T-helper 1 cell treated with Interleukin-12 subunit alpha and Interleukin-12 subunit beta and Interleukin-4 antibody, amounts not matched to agents 30 ng/mL and 1 ng/mL, for 36 hours (primary cell): ENCODE data around the gene BRD3OS. TPM values are rescaled to one million over a fixed set of nuclear protein-coding genes. Genes with fewer than 3 reads are reported as not detected.

Source experiments
- intact Hi-C: fragments of 100-400 bp; cut with micrococcal nuclease; formaldehyde crosslinking; loops from one replicate; pipeline ENCODE4 v1.15.1; 2024
- total RNA-seq: library from RNA; stranded (reverse); gene quantifications from 2 replicates; pipeline ENCODE4 v1.2.3, GENCODE V29; 2022

The BRD3OS gene, protein sequence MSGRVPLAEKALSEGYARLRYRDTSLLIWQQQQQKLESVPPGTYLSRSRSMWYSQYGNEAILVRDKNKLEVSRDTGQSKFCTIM
- 12.4 and 14.4 TPM in 2 replicates for total RNA-seq

DNA sequence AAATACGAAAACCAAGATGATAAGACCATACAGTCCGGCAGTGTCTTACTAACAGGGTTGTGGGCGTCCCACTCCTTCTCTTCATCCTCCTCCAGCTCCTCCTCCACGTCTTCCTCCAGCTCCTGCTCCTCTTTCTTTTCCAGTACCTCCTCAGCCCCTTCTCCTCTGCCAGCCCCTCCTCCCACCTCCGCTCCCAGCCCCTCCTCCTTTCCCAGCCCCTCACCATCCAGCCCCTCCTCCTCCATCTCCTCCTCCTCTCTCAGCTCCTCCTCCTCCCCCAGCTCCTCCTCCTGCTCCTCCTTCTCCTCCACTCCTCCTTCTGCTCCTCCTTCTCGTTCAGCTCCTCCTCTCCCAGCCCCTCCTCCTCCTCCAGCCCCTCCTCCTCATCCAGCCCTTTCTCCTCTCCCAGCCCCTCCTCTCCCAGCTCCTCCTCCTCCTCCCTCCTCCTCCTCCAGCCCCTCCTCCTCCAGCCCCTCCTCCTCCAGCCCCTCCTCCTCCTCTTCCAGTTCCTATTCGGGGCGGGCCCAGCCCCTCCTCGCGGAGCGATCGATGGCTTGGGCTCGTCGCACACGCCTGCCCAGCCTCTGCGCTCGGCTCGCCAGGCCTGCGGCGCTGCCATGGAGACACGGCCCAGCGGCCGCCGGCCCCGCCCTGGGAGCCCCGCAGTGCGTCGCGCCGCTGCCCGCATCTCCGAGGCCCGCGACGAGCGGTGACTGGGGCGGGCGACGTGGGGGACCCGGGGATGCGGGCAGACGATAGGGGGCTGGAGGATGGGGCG lies at the start of gene BRD3OS:
Gene BRD3OS, plus strand, starts transcription at position 654 of the 778 bp plus-strand sequence. CDS start 1,267 bp downstream, outside the sequence.
- intact Hi-C loops: loop anchor here (1.0 to 2.0 kb wide), 8 partner anchors 31 to 1080 kb away; partner anchors contain the start of genes BRD3, CACFD1, GTF3C5 and RNU6ATAC

DNA sequence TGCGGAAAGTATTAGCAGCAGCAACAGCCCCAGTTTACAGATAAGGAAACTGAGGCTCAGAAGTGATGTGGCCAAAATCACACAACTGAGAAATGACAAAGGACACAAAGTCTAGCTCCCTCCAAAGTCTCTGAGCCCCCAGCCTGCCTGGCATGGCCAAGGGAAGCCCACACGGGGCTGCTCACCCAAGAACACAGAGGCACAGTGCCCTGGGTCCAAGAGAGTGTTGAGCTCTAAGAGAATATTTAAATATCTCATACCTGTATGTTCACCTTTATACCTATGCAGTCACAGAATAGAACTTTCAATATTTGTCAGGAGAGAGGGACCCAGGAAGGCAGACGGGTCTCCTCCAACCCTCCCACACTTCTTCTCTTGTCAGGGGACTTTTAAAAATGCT lies 49.8 kb upstream of the BRD3OS start:
- intact Hi-C loops: no loop called here

DNA sequence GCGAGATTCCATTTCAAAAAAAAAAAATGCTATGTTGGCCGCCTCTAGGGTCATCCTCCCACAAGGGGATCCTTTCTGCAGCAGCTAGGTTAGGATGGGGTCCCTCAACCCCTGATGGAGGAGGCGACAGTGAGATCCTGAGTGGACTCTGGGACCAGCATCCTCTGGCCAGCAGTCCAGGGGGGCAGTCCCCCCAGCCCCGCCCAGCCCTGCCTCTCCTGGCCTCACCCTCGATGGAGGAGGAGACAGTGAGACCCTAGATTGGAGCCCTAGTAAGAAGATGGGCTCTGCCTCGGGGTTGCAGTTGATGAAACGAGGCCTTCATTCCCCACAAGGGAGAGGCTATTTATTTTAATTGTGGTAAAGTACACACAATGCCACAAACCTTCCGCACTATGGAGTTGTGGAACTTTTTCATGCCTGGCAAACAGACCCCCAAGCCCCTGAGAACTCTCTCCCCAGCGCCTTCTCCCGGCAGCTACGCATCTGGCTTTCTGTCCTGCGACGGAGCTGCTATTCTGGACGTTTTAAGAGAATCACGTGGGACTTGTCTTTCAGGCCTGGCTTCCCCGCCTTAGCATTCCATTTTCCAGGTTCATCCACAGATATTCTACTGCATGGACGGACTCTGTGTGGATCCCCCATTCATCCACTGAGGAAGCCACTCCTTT lies 49.0 kb upstream of the BRD3OS start:
- intact Hi-C loops: no loop called here

DNA sequence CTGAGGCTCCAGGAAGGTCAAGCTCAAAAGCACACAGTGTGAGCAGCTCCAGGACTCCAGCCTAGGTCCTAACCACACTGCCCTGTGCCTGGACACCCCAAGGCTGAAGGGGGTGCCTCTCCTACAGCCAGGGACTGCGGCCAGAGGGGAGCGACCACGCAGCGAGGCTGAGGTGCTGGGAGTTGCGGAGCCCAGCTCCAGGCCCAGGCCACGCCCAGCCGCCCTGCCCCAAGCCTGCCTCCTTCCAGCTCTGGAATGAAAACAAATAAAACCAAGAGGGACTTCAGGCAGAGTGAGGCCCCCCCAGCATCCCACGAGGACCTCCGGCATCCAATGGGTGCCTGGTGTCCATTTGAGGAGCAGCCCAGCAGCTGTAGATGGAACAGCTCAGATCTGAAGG lies 48.4 kb upstream of the BRD3OS start:
- intact Hi-C loops: no loop called here

DNA sequence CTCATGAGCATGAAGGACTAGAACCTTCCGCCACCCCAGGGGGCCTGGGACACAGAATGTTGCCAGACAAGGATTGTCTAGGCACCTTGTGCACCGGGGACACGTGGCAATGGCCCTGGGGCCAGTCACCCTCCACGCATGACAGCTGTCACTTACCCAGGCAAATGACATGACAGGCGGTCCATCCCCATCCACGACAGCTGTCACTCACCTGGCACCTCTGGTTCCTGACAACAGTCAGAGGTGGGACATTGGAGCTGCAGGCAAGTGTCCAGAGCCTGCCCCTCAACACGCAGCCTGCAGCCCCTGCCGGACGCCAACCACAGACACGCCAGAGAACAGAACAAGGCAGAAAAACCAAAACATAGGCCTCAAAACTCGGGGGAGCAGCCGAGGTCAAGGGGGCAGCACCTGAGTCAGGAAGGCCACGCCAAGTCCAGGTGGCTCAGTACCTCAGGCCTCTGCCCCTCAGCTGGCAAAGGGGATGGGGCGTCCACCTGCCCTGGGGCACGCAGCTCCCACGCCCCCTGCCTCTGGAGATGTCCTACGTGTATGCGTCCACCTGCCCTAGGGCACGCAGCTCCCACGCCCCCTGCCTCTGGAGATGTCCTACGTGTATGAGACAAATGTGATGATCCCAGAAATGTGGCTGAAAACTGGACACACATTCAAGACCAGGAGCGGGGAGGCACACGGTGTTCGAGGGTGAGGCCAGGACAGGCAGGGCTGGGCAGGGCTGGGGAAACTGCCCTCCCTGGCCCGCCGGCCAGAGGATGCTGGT lies 47.7 kb upstream of the BRD3OS start:
- intact Hi-C loops: no loop called here

DNA sequence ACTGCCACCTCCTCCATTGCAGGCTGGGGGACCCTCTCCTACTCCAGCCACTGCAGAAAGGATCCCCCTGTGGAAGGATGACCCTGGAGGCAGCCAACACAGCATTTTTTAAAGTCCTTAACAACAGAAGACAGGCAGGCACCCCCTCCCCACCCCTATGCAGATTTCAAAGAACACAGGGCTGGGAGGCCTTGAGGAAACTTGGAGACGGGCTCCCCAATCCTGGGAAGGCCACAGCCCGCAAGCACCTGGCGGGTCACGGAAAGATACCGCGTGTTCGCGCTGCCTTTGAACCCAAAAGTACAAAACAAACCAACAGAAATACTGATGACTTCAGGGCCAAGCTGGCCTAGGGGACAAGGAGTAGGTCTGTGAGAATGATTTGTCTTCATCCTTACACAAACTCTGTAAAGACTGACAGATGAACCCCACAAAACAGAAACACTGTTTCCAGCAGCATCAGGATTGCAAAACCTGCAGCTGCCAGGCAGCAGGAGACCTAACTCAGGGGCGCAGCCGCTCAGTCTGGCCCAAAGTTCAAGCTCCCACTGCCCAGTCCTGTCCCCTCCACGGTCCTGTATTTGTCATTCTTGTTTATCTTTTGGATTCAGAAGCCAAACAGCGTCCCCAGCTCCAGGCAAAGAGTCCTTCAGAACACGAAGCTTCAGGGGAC lies 46.9 kb upstream of the BRD3OS start:
- intact Hi-C loops: no loop called here

DNA sequence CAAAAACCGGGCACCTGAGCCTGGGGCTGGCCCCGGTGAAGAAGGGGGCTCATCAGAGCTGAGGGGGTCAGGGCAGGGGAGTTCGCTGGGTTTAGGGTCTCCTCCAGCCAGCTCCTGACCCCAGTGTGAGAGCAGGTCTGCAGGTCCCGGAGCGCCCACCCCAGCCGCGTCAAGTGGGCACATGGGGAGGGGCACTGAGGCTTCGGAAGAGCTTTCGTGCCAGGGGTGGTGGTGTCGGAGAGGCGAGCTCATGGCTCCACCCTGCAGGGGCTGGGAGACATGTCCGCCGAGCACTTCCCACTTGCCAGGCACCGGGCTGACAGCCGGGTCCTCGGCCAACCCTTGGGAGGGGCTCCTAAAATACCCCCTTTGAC lies 46.4 kb upstream of the BRD3OS start:
- intact Hi-C loops: no loop called here

DNA sequence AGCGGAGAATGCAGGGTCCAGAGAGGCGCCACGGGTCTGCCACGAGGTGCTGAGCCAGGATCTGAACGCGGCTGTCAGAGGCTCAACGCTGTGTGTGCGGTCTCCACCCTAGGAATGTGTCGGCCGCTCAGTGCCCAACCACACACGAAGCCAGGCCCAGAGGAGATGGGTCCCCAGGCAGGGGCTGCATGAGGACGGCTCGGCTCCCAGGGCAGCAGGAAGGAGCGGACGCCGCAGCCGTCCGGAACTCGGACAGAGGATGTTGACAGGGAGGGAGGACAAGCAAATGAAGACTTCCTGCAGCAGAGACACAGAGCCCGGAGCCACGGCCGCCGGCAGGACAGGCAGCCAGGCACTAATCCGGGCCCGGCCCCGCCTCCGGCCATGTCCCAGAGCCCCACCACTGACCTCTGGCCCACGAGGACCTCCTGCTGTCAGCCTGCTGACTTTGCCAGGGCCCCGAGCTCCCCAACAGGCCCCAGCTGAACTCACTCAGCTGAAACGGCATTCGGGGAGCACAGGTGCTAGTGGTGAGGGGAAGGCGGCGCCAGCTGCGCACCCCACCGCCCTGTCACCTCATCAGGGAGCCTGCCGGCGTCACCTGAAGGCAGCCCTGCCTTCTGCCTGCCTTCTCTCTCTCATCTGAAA lies 45.9 kb upstream of the BRD3OS start:
- intact Hi-C loops: no loop called here

DNA sequence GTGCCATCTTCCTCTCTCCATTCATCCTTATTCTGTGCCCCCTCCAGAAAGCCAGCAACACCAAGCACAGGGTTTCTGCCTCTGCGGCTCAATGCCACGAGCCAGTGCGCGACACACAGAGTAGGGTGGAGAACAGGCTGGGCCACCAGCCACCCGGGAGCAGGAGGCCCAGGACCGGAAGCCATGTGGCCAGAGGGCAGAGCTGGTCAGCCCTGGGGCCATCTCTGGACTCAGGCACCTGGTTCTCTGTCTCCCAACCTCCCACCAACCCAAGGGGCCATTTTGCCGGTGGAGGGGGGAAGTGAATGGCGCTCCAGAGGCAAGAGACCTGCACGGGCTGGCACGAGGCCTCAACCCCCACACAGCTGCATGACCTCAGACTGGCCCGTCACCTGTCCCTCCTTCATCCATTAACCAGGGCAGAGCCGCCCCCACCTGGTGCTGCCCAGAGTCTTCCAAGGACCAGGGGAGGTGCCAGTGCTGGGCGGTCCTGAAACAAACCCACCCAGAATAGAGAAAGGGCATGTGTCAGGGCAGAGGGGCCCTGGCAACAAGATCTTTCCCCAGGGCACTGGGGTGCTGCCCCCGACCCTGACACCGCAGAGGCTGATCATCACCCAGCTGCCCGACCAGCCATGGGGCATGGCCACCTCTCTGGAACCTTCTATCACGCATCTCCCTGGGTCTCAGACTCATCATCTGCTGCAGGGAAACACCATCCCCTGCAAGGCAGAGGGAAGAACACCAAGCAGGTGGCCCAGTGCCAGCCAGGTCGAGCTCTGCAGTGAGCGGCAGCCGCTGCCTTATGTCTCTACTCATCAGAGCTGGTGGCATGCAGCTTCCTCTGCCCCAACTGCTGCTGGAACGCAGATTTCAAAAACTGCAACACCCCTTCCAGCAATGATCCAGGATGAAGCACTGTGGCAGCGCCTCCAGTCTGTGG lies 45.1 kb upstream of the BRD3OS start:
- intact Hi-C loops: no loop called here

DNA sequence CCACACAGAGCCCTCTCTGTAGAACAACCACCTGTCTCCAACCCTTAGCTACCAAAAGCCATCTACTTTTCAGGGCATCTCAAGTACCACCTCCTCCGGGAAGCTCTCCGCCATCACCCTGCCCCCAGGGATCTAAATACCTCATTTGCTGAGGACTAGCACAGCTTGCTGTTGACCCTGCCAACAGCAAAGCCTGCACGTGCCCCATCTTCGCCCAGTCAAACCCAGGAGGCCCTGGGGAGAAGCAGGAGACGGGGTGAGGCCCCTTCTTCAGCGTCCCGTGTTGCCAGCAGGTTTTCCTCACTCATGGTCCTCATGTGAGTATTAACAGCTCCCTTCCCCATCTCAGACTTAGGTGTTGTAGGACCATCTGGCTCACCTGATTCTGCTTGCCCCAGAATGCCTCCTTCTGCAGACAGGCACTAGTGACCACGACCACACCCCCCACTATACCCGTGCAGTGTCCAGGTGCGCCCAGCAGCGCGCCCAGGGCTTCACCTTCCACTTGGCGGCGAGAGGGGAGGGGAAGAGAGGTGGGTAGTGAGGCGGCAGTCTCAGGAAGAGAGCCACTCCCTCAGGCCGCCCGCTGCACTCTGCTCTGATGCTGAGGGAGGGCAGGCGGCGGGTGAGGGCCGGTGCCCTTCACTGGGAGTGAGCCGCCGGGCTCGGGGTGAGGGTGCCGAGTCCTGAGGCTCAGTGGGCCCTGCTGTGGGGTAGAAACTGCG lies 44.3 kb upstream of the BRD3OS start:
- intact Hi-C loops: no loop called here

DNA sequence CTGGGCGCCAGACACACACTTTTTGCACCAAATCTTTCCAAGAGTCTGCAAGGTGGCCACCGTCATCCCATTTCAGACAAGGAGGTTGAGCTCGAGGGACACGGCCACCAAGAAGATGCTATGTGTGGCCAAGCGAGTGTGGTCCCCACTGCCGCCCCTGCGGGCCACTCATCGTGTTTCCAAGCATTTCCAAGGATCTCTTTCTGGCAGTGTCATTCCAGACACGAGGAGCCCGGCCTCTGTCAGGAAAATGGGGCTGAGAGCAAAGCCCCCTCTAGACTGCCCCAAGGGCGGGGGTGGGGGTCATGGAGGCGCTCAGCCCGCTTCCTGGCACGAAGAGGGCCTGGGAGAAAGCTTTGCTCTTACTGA lies 43.7 kb upstream of the BRD3OS start:
- intact Hi-C loops: no loop called here

DNA sequence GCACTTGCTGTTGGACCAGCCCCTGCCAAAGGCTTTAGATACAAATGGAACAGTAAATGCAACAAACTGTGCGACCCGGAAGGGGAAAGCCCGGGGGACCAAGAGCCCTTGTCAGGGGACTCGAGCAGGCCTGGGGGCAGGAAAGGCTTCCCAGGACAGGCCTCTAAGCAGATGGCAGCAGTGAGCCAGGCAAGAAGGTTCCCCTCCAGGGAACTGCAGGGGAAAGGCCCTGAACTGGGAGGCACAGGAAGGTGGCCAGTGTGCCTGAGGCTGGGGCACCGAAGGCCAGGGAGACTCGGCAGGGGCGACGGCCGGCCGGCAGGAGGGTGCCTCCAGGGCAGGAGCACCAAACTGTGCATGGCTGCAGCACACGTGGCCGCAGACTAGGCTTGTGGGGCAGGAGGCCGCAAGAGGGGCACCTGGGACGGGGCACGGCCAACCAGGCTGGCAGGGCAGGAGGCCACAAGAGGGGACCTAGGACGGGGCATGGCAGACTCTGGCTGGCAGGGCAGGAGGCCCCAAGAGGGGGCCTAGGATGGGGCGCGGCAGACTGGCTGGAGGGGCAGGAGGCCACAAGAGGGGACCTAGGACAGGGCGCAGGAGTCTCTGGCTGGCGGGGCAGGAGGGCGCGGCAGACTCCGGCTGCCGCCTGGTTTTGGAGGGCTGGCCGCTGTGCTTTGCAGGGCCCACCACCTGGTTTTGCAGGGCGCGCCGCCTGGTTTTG lies 43.2 kb upstream of the BRD3OS start:
- intact Hi-C loops: no loop called here

DNA sequence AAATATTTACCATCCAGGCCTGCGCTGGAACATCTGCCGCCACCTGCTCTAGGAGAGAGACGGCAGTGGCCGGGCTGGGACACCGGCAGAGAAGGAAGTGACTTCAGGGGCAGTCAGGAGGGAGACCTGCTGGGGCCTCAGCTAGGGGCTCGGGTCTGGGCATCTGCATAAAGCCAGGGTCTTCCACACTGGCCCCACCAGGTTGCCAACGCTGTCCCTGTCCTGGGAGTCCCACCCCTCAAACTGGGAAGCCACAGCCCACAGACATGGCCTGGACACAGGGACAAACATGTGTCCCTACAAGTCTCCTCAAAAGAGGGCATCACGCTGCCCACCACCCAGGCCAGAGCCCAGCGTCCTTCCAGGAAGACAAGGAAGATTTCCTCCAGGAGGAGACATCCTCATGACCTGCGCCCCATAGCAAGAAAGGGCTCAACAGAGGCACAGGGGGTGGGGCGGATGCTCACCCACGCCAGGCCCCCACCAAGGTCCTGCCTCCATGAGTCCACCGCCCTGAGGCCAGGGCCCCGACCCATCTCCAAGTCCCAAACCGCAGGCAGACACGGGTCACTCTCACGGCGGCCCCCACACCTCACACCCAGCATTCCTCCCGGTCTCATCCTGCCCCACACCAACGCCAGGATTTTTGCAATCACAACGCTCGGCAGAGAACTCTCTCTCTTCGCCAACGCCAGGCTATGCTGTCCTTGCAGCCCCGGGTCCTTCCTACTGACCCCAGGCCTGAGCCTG lies 42.1 kb upstream of the BRD3OS start:
- intact Hi-C loops: no loop called here

DNA sequence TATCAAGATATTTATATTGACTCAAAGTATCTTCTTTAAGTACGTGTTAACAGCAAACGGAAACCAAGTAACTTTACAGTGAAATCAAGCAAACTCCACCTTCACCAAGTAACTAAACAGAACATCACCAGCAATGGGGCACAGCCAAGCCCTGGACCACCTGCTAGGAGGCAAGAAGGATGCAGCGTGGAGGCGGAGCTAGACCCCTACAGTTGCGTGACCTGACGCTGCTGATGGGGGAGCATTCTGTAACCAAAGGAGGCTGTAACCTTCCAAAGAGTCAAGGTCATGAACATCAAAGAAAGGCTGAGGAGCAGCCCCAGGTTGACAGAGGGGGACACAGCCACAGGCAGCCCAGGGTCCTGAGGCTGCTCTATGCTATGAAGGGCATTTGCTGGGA lies 39.2 kb upstream of the BRD3OS start:
- intact Hi-C loops: no loop called here

DNA sequence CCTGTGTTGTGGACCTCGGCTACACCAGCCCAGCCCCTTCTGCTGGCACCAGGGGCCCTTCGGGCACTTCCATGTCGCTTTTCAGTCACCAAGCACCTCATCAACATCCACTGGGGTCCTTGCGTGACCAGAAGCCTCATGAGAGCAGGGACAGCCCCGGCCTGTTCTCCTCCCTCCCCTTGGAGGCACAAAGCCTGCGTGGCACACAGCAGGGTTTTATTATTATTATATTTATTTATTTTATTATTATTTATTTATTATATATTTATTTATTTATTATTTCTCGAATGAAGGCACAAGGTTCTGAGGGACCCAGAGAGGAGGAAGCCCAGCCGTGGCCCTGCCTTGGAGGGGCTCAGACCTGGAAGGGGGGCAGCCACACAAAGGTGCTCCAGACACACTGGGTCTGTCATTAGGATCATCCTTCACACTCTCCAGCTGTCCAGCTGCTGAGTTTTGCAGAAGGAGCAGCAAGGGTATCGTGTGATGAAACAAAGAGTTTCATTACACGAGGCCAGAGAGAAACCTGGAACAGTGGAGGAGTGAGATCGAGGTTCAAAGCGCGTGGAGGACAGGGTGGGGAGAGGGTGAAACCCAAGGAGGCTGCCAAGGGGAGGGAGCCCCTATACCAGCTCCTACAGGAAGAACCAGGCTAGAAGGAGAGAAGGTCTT lies 38.4 kb upstream of the BRD3OS start:
- intact Hi-C loops: no loop called here

DNA sequence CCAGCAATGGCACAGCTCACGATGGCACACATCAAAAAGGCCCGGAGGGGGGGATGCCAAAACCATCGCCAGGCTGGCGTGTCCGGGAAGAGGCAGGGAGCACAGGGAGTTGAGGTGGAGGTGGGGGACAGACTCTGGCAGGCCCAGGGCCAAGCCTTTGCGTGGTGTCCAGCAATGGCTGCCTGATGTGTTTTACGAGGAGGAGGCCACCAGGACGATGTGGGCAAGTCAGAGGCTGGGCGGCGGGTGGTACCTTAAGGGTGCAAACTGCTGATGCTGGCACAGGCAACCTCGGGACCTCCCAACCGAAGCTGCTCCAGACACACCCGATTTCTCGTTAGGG lies 37.9 kb upstream of the BRD3OS start:
- intact Hi-C loops: no loop called here

DNA sequence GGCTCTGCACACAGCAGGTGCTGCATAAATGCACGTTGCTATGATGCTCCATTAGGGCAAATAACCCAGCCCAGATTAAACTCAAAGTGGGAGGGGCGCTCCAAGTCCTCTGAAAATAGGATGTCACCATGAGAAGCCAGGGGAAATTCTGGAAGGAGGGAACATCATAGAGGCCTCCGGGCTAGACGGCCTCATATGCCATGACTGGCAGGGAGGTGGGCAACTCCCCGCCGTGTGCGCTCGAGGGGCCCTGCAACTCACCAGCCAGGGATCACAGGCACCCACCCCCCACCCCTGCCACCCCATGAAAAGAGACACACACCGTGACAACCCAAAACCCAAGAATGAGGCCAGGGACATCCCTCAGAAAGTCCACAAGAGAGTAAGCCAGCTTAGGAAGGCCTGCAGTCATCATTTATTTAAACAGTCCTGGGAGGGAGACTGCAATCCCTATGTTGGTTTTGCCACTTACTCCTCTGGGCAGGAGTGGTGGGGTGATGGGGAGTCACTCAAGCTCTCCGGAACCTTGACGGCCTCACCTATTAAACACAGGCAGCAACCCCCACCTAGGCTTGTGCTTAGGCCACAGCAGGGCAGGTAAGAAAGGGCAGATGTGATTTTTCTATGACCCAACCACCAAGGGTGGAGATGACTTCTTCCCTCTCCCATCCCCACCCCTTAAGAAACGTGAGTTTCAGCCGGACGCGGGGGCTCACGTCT lies 37.2 kb upstream of the BRD3OS start:
- intact Hi-C loops: no loop called here
